NCI-H446 (cell line): ENCODE data around the gene NEUROG2.
"Not testable (repeated sequence)": the region's sequence is repeated elsewhere in the genome, so short reads cannot be mapped to it uniquely, and the experiment has no call there.

ENCODE experiments used
- DNase-seq, 2 experiments: peaks; one replicate each; lab custom pipeline; 2025; lab: John Stamatoyannopoulos, UW

NEUROG2 gene

DNA sequence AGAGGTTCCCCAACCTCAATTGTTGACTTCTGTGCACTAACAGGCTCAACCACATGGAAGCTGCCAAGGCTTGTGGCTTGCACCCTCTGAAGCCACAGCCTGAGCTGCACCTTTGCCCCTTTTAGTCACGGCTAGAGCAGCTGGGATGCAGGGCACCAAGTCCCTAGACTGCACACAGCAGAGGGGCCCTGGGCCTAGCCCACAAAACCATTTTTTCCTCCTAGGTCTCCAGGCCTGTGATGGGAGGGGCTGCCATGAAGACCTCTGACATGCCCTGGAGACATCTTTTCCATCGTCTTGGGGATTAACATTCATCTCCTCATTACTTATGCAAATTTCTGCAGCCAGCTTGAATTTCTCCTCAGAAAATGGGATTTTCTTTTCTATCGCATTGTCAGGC lies 25.2 kb downstream of the NEUROG2 start:
- DNase-seq, result not testable (repeated sequence)

- no peak for DNase-seq
These were observed 30.1 kb downstream of the NEUROG2 start for GRCh38 chr4:112485930-112486329.

DNA sequence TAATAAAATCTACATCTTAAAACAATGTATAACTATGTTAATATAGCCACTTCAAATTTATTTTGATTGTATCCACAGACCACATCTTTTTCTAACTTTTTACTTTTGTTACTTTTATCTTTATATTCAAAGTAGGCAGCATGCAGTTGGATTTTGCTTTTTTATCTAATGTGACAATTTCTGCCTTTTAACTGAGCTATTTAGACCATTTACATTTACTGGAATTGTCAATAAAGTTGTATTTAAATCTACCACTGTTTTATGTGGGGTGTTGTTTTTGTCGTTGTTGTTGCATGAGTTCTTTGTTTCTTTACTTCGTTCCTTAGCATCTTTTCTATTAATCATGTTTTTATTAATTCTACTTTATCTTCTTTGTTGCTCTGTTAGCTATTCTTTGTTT lies 42.0 kb downstream of the NEUROG2 start:
- no peak for DNase-seq

- no peak for DNase-seq
These were observed 43.7 kb downstream of the NEUROG2 start for GRCh38 chr4:112472318-112472717.
